HUES6 (cell line): ENCODE results near the gene KIAA0930.
"Not testable (repeated sequence)": the region's sequence is repeated elsewhere in the genome, so short reads cannot be mapped to it uniquely, and the experiment has no call there.

Source experiments
- H3K27ac ChIP-seq: 2 replicates; pipeline ENCODE4 v1.7.0; 2013; ENCODE audit warnings: low read depth, mild to moderate bottlenecking, low read length, inconsistent platforms
- H3K27me3 ChIP-seq: 2 replicates; pipeline ENCODE4 v1.6.1; 2013; ENCODE audit warnings: low read length; ENCODE audit not compliant: control insufficient read depth, insufficient read depth
- H3K36me3 ChIP-seq: 2 replicates; pipeline ENCODE4 v1.6.1; 2013; ENCODE audit warnings: low read length; ENCODE audit not compliant: control insufficient read depth, insufficient read depth
- H3K4me1 ChIP-seq: 2 replicates; pipeline ENCODE4 v1.6.1; 2013; ENCODE audit warnings: low read length; ENCODE audit not compliant: control insufficient read depth, insufficient read depth
- H3K4me3 ChIP-seq: 2 replicates; pipeline ENCODE4 v1.5.1; 2013; ENCODE audit warnings: low read depth, low read length
- H3K9ac ChIP-seq: one replicate; pipeline ENCODE4 v1.6.1; 2013; ENCODE audit warnings: mild to moderate bottlenecking, low read length
- H3K9me3 ChIP-seq: 2 replicates; pipeline ENCODE4 v1.6.1; 2013; ENCODE audit warnings: low read depth, low read length; ENCODE audit not compliant: control insufficient read depth, insufficient read depth

KIAA0930 gene

DNA sequence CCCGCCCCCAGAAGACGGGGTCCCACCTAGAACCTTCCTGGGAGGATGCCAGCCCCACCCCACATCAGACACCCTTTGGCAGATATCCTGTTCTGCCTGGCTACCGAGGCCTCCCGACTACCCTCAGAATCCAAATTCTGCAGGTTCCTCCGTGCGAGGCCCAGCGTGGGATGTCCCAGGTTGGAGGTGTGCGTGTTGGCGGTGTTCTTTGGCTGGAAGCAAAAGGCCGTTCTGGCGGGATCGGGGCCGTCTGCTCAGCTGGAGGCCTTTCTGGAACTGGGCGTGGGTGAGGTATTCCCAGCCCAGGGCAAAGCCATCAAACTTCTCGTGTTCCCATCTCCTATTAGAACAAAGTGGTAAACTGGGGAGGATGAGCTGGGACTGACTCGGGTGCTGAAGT lies 44.4 kb downstream of the KIAA0930 start:
- Histone ChIP-seq H3K36me3 (peaks cover 27% of the 10 kb centered on the region), H3K9ac (no peak overlapping the region), H3K4me3 (no peak overlapping the region), H3K9me3 (no peaks in the 10 kb centered on the region), H3K27me3 (no peaks in the 10 kb centered on the region), H3K27ac (no peak overlapping the region), H3K4me1 (peaks cover 41% of the 10 kb centered on the region)

DNA sequence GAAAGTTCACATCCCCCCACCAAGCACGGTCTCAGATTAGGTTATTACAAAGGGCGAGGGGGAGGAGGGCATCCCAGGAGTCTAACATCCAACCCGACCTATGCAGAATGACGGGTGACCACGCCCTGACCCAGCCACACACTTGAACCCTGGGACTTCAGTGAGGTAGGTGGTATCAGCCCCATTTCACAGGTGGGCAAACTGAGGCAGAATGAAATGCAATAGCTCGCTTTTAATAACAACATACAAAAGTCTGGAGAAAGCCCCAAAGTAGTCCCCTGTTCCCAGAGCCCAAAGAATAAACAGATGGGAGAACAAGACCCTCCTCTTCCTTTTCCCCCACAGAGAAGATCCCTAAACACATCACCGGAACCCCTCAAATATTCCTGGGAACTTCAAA lies 45.1 kb downstream of the KIAA0930 start:
- H3K36me3 ChIP-seq = peaks cover 26% of the 10 kb centered on the region
- H3K4me3 ChIP-seq = no peak overlapping the region
- no peak overlapping the region for H3K27ac ChIP-seq
- no peak overlapping the region for H3K9ac ChIP-seq
- H3K4me1 ChIP-seq = peaks cover 35% of the 10 kb centered on the region
- H3K9me3 ChIP-seq = no peaks in the 10 kb centered on the region
- H3K27me3 ChIP-seq = no peaks in the 10 kb centered on the region

DNA sequence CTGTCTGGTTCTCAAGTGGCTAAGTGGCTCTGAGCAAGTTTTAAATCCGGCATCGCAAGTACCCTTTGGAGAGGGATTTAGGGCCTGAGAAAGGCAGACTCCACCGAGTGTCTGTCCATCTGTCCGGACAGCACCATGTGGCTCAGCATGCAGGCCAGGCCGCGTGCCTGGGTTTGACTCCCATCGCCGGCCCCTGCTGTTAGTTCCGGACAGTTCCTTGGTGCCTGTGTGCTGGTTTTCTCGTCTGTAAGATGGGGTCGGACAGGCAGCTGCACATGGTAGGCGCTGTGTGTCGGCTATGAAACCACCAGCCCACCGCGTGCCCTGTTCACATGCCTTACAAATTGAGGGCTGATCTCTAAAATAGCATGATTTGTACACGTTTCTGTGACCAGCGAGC lies 46.0 kb downstream of the KIAA0930 start:
- no peak overlapping the region for H3K4me3 ChIP-seq
- no peaks in the 10 kb centered on the region for H3K27me3 ChIP-seq
- no peak overlapping the region for H3K9ac ChIP-seq
- H3K9me3 ChIP-seq = no peaks in the 10 kb centered on the region
- no peak overlapping the region for H3K27ac ChIP-seq
- peaks cover 23% of the 10 kb centered on the region for H3K36me3 ChIP-seq
- peaks cover 33% of the 10 kb centered on the region for H3K4me1 ChIP-seq

DNA sequence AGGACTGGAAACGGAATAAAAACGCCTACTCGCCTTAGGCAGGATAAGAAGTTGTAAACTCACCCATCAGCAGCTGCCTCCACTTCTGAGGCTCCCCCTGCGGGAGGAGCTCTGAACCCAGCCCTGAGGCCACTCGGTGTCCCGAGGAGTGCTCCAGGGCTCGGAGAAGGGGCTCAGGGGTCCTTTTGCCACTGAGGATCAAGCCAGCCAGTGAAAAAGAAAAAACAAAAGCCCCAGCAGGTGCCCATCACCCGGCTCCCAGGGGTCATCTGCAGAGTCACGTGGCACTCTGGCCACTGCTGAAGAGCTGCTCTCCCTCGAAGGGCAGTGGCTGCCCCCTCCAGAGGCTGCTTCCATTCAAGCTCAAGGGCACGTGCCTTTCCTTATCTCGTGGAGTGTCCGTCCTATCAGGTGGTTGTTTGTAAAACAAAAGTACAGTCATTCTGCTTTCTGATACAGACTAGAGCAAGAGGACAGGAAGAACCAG lies 48.0 kb downstream of the KIAA0930 start:
- Histone ChIP-seq H3K4me1 (peaks cover 17% of the 10 kb centered on the region; the same call in 1 of the 2 replicates), H3K9me3 (no peaks in the 10 kb centered on the region), H3K9ac (no peak overlapping the region), H3K27me3 (no peaks in the 10 kb centered on the region), H3K27ac (no peak overlapping the region), H3K4me3 (no peak overlapping the region), H3K36me3 (peaks cover 19% of the 10 kb centered on the region)

DNA sequence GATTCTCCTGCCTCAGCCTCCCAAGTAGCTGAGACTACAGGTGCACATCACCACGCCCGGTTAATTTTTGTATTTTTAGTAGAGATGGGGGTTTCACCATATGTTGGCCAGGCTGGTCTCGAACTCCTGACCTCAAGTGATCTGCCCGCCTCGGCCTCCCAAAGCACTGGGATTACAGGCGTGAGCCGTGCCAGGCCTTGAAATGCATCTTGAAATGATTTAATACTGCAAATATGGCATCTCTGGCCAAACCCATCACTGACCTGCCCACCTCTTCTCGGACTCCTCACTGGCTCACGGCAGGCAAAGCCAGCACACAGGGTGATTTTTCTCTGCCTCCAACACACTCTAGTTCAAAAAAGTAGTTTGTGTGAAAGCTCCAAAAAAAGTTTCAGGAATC lies 48.9 kb downstream of the KIAA0930 start:
- peaks cover 13% of the 10 kb centered on the region for H3K36me3 ChIP-seq

DNA sequence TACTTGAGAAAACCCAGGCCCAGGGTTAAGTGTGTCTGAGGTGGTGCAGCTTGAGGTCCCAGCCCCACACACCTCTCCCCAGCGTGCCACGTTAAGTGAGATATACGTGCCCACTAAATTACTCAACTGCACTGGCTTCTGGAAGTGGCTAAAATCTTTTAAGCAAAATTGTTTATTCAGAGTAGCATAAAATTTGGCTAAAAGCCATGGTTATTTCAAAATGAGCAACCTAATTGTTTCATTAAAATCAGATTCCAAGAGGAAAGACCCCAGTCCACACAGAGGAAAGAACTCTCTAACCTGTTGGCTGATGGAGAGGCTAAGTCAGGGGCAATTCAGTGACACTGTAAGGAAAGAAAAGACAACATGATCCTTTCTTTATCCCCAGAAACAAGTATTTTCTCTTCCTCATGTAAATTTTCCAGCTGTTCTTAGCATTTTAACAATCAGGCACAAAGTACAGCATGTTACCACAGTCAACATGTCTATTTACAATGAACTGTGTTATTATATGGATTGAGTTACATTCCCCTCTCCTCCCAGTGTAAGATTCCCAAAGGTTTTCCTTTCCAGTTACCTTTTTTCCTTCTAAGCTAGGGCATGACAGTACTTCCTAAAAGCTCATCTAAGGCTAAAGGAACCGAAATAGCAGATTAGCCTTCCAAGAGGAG lies 50.4 kb downstream of the KIAA0930 start:
- peaks cover 14% of the 10 kb centered on the region; the same call in 1 of the 2 replicates for H3K4me1 ChIP-seq
- H3K9ac ChIP-seq = no peak overlapping the region
- H3K9me3 ChIP-seq = no peaks in the 10 kb centered on the region
- H3K27me3 ChIP-seq = no peaks in the 10 kb centered on the region
- no peak overlapping the region for H3K27ac ChIP-seq
- no peak overlapping the region for H3K4me3 ChIP-seq
- H3K36me3 ChIP-seq = peaks cover 15% of the 10 kb centered on the region

More for the DNA sequence above, 48.9 kb downstream of the KIAA0930 start:
- not testable (repeated sequence) for H3K27ac ChIP-seq, H3K27me3 ChIP-seq, H3K4me3 ChIP-seq, H3K9me3 ChIP-seq, H3K9ac ChIP-seq
- peaks cover 14% of the 10 kb centered on the region; the same call in 1 of the 2 replicates for H3K4me1 ChIP-seq

DNA sequence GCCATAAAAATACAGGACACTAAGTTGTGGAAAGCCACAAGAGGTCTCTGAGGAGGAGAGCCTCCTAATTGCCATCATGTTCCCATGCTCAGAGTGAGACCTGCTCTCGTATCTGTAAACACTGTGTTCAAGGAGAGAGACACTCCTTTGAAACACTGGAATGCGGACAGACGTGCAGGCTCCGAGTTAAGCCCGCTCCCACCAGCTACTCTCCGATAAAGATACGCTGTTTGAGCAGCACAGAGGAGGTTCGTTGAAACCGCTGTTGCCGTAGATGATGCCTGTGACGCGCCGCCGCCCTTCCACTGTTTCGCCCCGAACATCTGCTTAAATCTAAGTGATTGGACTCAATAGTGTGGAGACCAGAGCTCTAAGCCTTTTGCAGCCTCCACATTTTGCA lies 51.9 kb downstream of the KIAA0930 start:
- Histone ChIP-seq H3K4me3 (no peak overlapping the region), H3K27me3 (no peaks in the 10 kb centered on the region), H3K36me3 (peaks cover 28% of the 10 kb centered on the region), H3K9ac (no peak overlapping the region), H3K9me3 (no peaks in the 10 kb centered on the region), H3K27ac (no peak overlapping the region), H3K4me1 (peaks cover 14% of the 10 kb centered on the region; the same call in 1 of the 2 replicates)

DNA sequence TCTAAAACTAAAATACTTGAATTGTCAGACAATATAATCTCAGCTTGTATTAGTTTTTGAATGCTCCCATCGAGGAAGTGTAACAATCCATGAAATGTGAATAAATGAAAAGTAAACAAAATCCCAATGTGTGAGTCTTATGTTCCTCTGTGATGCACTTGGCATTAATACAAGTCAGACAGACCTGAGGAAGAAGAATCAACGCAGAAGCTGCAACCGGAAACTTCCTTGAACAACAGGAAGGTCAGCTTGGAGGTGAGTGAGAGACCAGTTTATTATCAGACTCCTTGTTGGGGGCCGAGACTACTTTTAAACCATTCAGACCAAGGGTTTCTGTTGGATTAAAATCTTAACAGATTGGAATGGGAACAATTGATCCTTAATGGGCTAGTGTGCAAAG lies 52.8 kb downstream of the KIAA0930 start:
- no peaks in the 10 kb centered on the region for H3K27me3 ChIP-seq
- peaks cover 9% of the 10 kb centered on the region; the same call in 1 of the 2 replicates for H3K4me1 ChIP-seq
- H3K9me3 ChIP-seq = no peaks in the 10 kb centered on the region
- H3K9ac ChIP-seq = no peak overlapping the region
- no peak overlapping the region for H3K4me3 ChIP-seq
- H3K27ac ChIP-seq = no peak overlapping the region
- peaks cover 36% of the 10 kb centered on the region for H3K36me3 ChIP-seq

DNA sequence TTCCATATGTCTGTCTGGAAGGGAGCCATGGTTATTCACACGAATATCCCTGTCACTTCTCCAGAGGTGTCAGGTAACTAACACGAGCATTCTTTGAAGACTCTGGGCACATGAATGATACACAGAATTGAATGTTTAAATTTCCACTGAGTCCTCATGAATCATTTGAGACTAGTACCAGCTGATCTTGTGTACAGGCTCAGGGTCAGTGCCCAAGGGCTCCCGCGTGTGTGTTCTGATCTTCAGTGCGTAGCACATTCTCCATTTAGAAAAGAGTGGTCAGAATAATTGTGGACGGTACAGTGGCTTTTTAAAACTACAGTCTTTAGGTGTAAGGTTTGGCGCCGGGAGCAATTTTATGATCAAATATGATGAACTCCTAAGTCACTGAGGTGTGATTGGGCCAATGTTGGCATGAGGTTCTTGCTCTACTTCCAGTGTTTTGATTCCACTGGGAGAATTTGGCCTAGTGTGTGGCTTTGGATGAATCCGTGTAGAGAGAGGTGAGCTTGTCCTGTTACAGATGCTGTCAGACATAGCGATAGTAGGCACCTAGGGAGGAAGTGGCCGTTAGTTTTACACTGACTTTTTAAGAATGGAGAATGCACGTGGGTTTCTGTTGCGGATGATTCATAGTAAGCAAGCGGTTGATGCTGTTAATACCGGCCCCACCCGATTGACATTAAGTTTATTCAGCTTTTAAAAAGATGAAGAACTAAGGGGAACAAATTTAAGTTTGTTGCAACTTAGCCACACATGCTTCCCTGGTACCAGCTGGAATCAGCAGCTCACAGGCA lies 54.8 kb downstream of the KIAA0930 start:
- Histone ChIP-seq H3K9me3 (no peaks in the 10 kb centered on the region), H3K9ac (no peak overlapping the region), H3K4me3 (no peak overlapping the region), H3K27me3 (no peaks in the 10 kb centered on the region), H3K36me3 (peaks cover 49% of the 10 kb centered on the region), H3K27ac (no peak overlapping the region), H3K4me1 (peaks cover 7% of the 10 kb centered on the region; the same call in 1 of the 2 replicates)

DNA sequence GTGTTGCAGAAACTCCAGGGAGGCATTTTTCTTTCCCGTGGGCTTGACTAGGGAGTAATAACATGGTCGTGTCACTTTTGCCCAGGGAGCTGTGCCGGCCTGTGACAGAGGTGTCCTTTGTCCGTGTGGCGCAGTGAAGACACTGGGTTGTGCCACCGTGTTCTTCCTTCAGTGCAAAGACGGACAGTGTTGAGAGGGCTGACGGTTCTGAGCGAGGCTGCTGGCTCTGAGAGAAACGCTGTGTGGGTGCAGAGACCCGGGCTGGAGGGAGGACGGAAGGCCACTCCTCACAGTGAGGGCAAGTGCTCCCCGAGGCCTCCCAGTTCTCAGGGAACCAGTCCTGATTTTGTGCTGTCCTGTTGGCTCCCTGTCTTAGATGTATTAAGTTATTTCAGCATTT lies 56.7 kb downstream of the KIAA0930 start:
- H3K27ac ChIP-seq = no peak overlapping the region
- no peaks in the 10 kb centered on the region for H3K27me3 ChIP-seq
- H3K4me1 ChIP-seq = peaks cover 15% of the 10 kb centered on the region; the same call in 1 of the 2 replicates
- H3K4me3 ChIP-seq = no peak overlapping the region
- no peak overlapping the region for H3K9ac ChIP-seq
- no peaks in the 10 kb centered on the region for H3K9me3 ChIP-seq
- peaks cover 66% of the 10 kb centered on the region for H3K36me3 ChIP-seq

DNA sequence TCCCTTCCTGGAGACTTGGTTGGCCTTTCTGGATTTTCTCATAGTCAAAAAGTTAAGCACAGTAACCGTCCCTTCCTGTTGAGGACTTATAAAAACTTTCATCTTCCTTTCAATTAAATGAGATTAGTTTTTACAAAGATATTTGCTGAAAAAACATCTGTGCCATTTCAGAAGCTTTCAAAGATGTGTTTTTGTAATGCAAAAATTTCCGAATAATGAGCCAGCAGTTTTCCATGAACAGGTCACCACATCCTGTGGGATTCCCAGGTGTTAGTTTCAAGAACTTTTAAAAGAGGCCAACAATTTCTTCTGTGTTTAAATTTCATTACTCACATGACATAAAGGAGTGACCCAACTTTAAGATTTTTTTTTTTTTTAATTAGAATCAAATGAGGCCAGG lies 58.9 kb downstream of the KIAA0930 start:
- H3K9ac ChIP-seq = no peak overlapping the region
- 0 out of 2 replicates have a peak overlapping the region, but pooled peaks have one; percentile 15 for H3K27ac ChIP-seq
- no peak overlapping the region for H3K4me3 ChIP-seq
- H3K4me1 ChIP-seq = peaks cover 15% of the 10 kb centered on the region; the same call in 1 of the 2 replicates
- H3K9me3 ChIP-seq = no peaks in the 10 kb centered on the region
- no peaks in the 10 kb centered on the region for H3K27me3 ChIP-seq
- H3K36me3 ChIP-seq = peaks cover 80% of the 10 kb centered on the region
